MCF 10A (cell line): Measurements from ENCODE around the gene KIF3A. TPM values are rescaled to one million over a fixed set of nuclear protein-coding genes. Genes with fewer than 3 reads are reported as not detected.

Experiments
- BruUV-seq: library from RNA; stranded (reverse); fragments of 400-500 nt; replicated peaks from 2 replicates; lab custom pipeline; 2021; lab: Mats Ljungman, UMichigan
- CTCF ChIA-PET: fragments of 300-600 bp; sonication (Branson Sonifier 250); formaldehyde crosslinking; extraction: SDS; loops from one replicate; lab custom pipeline; 2021; ENCODE audit warnings: antibody characterized with exemption, inconsistent platforms; lab: Yijun Ruan, JAX
- POLR2A ChIA-PET: fragments of 300-600, 350-650 bp; sonication (Branson Sonifier 250); formaldehyde crosslinking; extraction: SDS; loops from one replicate; lab custom pipeline; 2020; ENCODE audit warnings: antibody characterized with exemption, inconsistent platforms; lab: Yijun Ruan, JAX
- DNase-seq: peaks from one replicate; pipeline ENCODE4 v3.0.0-alpha.2; 2018; ENCODE audit not compliant: unreplicated experiment
- H3K27ac Mint-ChIP-seq: one replicate; pipeline ENCODE4 v1.8.0; 2022; ENCODE audit warnings: mild to moderate bottlenecking, low read depth, mixed read lengths; ENCODE audit not compliant: unreplicated experiment
- H3K27me3 Mint-ChIP-seq: one replicate; pipeline ENCODE4 v1.8.0; 2022; ENCODE audit warnings: mixed read lengths; ENCODE audit not compliant: insufficient read depth, unreplicated experiment
- H3K36me3 Mint-ChIP-seq: one replicate; pipeline ENCODE4 v1.8.0; 2022; ENCODE audit warnings: mild to moderate bottlenecking, moderate library complexity, mixed read lengths; ENCODE audit not compliant: insufficient read depth, unreplicated experiment
- H3K4me1 Mint-ChIP-seq: one replicate; pipeline ENCODE4 v1.8.0; 2022; ENCODE audit warnings: mixed read lengths; ENCODE audit not compliant: insufficient read depth, unreplicated experiment
- H3K4me3 Mint-ChIP-seq: one replicate; pipeline ENCODE4 v1.8.0; 2022; ENCODE audit warnings: mild to moderate bottlenecking, moderate library complexity, mixed read lengths; ENCODE audit not compliant: unreplicated experiment
- H3K9me3 Mint-ChIP-seq: one replicate; pipeline ENCODE4 v1.8.0; 2022; ENCODE audit warnings: mixed read lengths; ENCODE audit not compliant: unreplicated experiment
- intact Hi-C: fragments of 100-400 bp; cut with micrococcal nuclease; formaldehyde crosslinking; loops from 2 replicates; pipeline ENCODE4 v1.14.1; 2022
- total RNA-seq: library from RNA; stranded (reverse); gene quantifications from 2 replicates; pipeline ENCODE4 v1.2.3, GENCODE V29; 2022
- TF ChIP-seq, protein P1 (sequence below): fragments of 200-600 bp; IDR thresholded peaks from one replicate; pipeline ENCODE4 v1.8.0; 2022; ENCODE audit warnings: antibody characterized with exemption, mild to moderate bottlenecking; ENCODE audit not compliant: unreplicated experiment

The KIF3A gene
- total RNA-seq, 1 experiment from 2014 or later, result 23.9 TPM

DNA sequence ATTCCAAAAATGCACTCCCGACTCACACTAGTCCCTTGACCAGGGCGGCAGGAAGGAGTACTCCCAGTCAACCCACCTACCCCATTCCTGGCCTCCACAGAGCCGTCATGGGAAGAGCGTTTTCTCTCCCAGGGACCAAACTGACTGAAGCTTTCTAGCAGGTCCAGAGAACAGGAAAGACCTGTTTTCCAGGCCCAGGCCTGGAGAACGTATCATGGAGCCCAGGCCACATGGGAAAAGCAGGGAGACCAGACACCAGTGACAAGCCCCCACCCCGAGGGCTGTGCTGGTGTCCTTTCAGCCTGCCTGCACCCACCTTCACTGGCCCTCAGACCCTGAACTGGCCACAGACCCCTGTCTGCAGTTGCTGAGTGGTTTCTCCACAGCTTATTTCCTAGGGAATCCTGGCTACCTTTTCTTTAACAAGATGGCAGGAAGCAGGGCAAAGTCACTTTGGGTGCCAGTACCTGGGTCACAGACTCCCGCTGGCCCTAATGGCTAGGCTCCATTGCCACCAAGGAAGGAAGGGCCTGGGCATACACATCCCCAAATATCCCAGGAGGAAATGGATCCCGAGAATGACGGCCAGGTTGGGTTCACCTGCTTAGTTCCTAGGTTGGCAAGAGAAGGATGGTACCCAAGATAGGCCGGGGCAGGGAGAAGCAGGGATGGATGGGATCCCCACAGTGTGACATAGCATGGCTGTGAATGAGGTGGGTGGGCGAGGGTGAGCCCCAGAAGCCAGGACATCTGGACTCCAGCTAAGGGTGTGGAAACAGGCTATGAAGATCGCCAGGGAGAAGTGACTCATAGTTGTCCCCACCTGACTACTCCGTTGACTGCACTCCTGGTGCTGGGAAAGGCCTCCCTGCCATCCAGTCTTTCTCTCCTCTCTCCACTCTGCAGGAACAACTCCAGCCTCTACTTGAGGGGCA, 22.0 kb upstream of the KIF3A start:
- Mint-ChIP-seq H3K36me3 (peaks cover 9% of the 10 kb centered on the region), H3K27me3 (no peaks in the 10 kb centered on the region), H3K27ac (no peak overlapping the region), H3K4me1 (no peaks in the 10 kb centered on the region), H3K9me3 (no peaks in the 10 kb centered on the region), H3K4me3 (no peak overlapping the region)
- intact Hi-C loops, result no loop called here
- POLR2A ChIA-PET, result no interaction called here
- BruUV-seq, result no TSS peak
- CTCF ChIA-PET, result interaction anchor here (0.6 to 0.7 kb wide), 3 partner anchors 60 to 549 kb away, joined by 3 read pairs; no protein-coding TSS in a partner anchor
- no peak for DNase-seq
- TF ChIP-seq, protein P1, sequence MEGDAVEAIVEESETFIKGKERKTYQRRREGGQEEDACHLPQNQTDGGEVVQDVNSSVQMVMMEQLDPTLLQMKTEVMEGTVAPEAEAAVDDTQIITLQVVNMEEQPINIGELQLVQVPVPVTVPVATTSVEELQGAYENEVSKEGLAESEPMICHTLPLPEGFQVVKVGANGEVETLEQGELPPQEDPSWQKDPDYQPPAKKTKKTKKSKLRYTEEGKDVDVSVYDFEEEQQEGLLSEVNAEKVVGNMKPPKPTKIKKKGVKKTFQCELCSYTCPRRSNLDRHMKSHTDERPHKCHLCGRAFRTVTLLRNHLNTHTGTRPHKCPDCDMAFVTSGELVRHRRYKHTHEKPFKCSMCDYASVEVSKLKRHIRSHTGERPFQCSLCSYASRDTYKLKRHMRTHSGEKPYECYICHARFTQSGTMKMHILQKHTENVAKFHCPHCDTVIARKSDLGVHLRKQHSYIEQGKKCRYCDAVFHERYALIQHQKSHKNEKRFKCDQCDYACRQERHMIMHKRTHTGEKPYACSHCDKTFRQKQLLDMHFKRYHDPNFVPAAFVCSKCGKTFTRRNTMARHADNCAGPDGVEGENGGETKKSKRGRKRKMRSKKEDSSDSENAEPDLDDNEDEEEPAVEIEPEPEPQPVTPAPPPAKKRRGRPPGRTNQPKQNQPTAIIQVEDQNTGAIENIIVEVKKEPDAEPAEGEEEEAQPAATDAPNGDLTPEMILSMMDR, result no peak

DNA sequence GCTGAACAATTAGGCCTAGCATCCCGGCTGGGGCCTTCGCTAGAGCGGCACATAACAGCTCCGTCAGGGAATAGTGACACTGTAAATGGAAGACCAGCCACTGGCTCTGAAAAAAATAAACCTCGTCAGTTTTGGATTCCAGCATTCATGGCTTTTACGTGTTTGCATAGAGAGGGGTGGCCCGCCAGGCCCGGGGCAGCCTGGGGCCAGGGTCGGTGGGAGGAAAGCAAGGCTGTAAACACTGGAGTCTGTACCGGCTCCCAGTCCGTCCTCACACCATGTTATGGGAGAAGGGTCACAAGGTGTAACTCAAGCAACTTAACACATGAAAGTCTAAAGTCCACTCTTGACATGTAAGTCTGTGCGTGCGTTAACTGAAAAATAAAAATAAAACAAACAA, 21.1 kb upstream of the KIF3A start:
- Mint-ChIP-seq H3K9me3 (no peaks in the 10 kb centered on the region), H3K27ac (no peak overlapping the region), H3K4me1 (no peaks in the 10 kb centered on the region), H3K36me3 (peaks cover 9% of the 10 kb centered on the region), H3K27me3 (no peaks in the 10 kb centered on the region), H3K4me3 (no peak overlapping the region)
- no peak for DNase-seq
- POLR2A ChIA-PET, result interaction anchor here (0.6 kb wide), 1 partner anchor 1226 kb away, joined by 4 read pairs; no protein-coding TSS in a partner anchor
- intact Hi-C loops, result no loop called here
- CTCF ChIA-PET, result interaction anchor here (0.7 to 2.1 kb wide), 3 partner anchors 9 to 548 kb away, joined by 3 to 7 read pairs (median 3); no protein-coding TSS in a partner anchor
- BruUV-seq, result no TSS peak
- TF ChIP-seq, protein P1, result no peak

DNA sequence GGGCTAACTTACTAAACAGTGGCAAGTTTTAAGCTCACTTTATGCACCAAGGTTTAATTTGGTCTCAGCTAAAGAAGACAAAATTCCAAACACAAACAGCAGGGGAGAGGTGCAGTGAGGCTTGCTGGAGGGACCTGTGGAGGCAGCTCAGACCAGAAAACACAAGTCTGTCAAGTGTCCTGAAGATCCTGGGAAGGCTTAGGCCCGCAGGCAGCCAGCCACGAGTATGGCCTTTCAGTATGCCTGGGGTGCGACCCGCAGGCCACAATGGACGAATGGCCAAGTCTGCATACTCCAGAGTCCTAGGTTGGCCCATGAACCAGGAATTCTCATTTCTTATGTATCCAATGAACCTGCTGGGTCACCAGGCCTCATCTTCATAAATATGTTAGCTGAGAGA, 19.2 kb upstream of the KIF3A start:
- Mint-ChIP-seq H3K9me3 (no peaks in the 10 kb centered on the region), H3K4me3 (no peak overlapping the region), H3K36me3 (no peaks in the 10 kb centered on the region), H3K27me3 (no peaks in the 10 kb centered on the region), H3K4me1 (no peaks in the 10 kb centered on the region), H3K27ac (no peak overlapping the region)
- no TSS peak for BruUV-seq
- intact Hi-C loops, result no loop called here
- POLR2A ChIA-PET, result interaction anchor here (1.5 kb wide), 1 partner anchor 13 kb away, joined by 5 read pairs; no protein-coding TSS in a partner anchor
- no peak for DNase-seq
- TF ChIP-seq, protein P1, result no peak
- CTCF ChIA-PET, result interaction anchor here (0.7 to 4.4 kb wide), 4 partner anchors 8 to 63 kb away, joined by 3 to 34 read pairs (median 5); no protein-coding TSS in a partner anchor

DNA sequence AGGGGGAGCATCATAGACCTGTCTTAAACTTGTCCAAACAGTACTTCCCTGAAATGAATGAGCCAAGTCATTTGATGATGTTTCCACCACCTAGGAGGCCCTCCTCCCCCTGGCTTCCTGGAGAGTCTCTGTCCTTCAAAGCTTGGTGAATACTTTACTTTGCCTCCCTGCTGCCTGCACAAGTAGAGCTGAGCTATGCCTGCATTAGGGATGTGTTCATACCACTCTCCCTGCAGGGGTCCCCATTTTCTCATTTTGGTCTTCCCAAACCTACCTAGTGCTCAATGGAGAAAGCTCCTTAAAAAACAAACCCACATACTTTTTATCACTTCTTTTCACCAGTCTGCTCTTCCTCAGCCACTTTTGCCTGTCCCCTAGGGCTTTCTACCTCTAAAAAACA, 17.6 kb upstream of the KIF3A start:
- DNase-seq, result peak; percentile 36
- intact Hi-C loops, result loop anchor here (1.0 kb wide), 1 partner anchor 65 kb away; no protein-coding TSS in a partner anchor
- Mint-ChIP-seq H3K27me3 (no peaks in the 10 kb centered on the region), H3K4me1 (no peaks in the 10 kb centered on the region), H3K36me3 (no peaks in the 10 kb centered on the region), H3K4me3 (no peak overlapping the region), H3K9me3 (no peaks in the 10 kb centered on the region), H3K27ac (no peak overlapping the region)
- CTCF ChIA-PET, result interaction anchor here (0.6 to 4.4 kb wide), 12 partner anchors 11 to 670 kb away, joined by 3 to 34 read pairs (median 3); no protein-coding TSS in a partner anchor
- TF ChIP-seq, protein P1, result peak; percentile 14
- BruUV-seq, result no TSS peak
- POLR2A ChIA-PET, result interaction anchor here (0.6 to 2.7 kb wide), 4 partner anchors 18 to 105 kb away, joined by 3 to 11 read pairs (median 5); partner anchors contain the start of genes KIF3A and SEPTIN8
